ENCODE data around the gene TRPV3.

GRCh38 chr17:3590231-3590630 lies 32.6 kb upstream of the TRPV3 start:
- TF ChIP-seq ZNF274 (IDR thresholded peaks at IDR 0.05; ENCODE audit: low read depth, low read length) (no peak), SUZ12 (IDR thresholded peaks at IDR 0.05; ENCODE audit: extremely low read depth, insufficient read depth, insufficient read length) (no peak), YY1 (IDR thresholded peaks at IDR 0.05; ENCODE audit: insufficient read depth, insufficient read length) (no peak)

Measured in NT2/D1 (cell line).